PC-3 (cell line): ENCODE results near the gene PLCB4. TPM values are rescaled to one million over a fixed set of nuclear protein-coding genes. Genes with fewer than 3 reads are reported as not detected.

Experiments used
- ATAC-seq: fragments of 200-7000 bp; cut with Tn5 transposase; 2 replicates; pipeline ENCODE4 v1.9.1; 2020; ENCODE audit warnings: mild to moderate bottlenecking, moderate library complexity
- BruUV-seq: library from RNA; stranded (reverse); fragments of 400-500 nt; replicated peaks from 2 replicates; lab custom pipeline; 2021; lab: Mats Ljungman, UMichigan
- CTCF ChIA-PET: fragments of 300-600 bp; sonication (Branson Sonifier 250); formaldehyde crosslinking; loops from one replicate; lab custom pipeline; 2022; ENCODE audit warnings: antibody characterized with exemption; lab: Charles Lee
- POLR2A ChIA-PET: fragments of 300-600 bp; sonication (Branson Sonifier 250); formaldehyde crosslinking; loops from one replicate; lab custom pipeline; 2022; ENCODE audit warnings: antibody characterized with exemption; ENCODE audit not compliant: unreplicated experiment; lab: Charles Lee
- DNase-seq: peaks from one replicate; pipeline ENCODE4 v3.0.0-alpha.2; 2015
- H2AFZ ChIP-seq: fragments of 300-600 bp; sonication (generic); 2 replicates; pipeline ENCODE4 v1.6.0; 2016; ENCODE audit warnings: antibody characterized with exemption, low read length
- H3F3A ChIP-seq: fragments of 300-600 bp; sonication (generic); one replicate; pipeline ENCODE4 v1.6.0; 2017; ENCODE audit warnings: antibody characterized with exemption, low read length, control low read depth, mild to moderate bottlenecking; ENCODE audit not compliant: unreplicated experiment
- H3K27ac ChIP-seq: fragments of 300-600 bp; sonication (generic); 2 replicates; pipeline ENCODE4 v1.5.1; 2016; ENCODE audit warnings: mild to moderate bottlenecking, low read length
- H3K27me3 ChIP-seq: fragments of 300-600 bp; sonication (generic); 2 replicates; pipeline ENCODE4 v1.6.1; 2016; ENCODE audit warnings: low read length, mixed read lengths
- H3K36me3 ChIP-seq: fragments of 300-600 bp; sonication (generic); 2 replicates; pipeline ENCODE4 v1.6.1; 2016; ENCODE audit warnings: low read depth, mixed run types, low read length, mixed read lengths
- H3K4me1 ChIP-seq: fragments of 300-600 bp; sonication (generic); 2 replicates; pipeline ENCODE4 v1.5.1; 2016; ENCODE audit warnings: low read length; ENCODE audit not compliant: insufficient read depth
- H3K4me2 ChIP-seq: fragments of 300-600 bp; sonication (generic); 2 replicates; pipeline ENCODE4 v1.6.0; 2016; ENCODE audit warnings: low read length
- H3K4me3 ChIP-seq: fragments of 300-600 bp; sonication (generic); 2 replicates; pipeline ENCODE4 v1.5.1; 2016; ENCODE audit warnings: mild to moderate bottlenecking, low read length, mixed read lengths
- H3K79me2 ChIP-seq: fragments of 300-600 bp; sonication (generic); 2 replicates; pipeline ENCODE4 v1.6.1; 2017; ENCODE audit warnings: low read length, mixed read lengths
- H3K9ac ChIP-seq: fragments of 300-600 bp; sonication (generic); 2 replicates; pipeline ENCODE4 v1.6.0; 2016; ENCODE audit warnings: mild to moderate bottlenecking, low read length
- H3K9me2 ChIP-seq: fragments of 300-600 bp; sonication (generic); replicated peaks from 2 replicates; pipeline ENCODE4 v1.6.1; 2016; ENCODE audit warnings: mixed run types, low read length, mixed read lengths
- H3K9me3 ChIP-seq: fragments of 300-600 bp; sonication (generic); 2 replicates; pipeline ENCODE4 v1.6.1; 2016; ENCODE audit warnings: low read length, mixed read lengths
- H4K20me1 ChIP-seq: fragments of 300-600 bp; sonication (generic); 2 replicates; pipeline ENCODE4 v1.6.1; 2016; ENCODE audit warnings: low read length, mixed read lengths
- CTCF ChIP-seq: fragments of 300-600 bp; sonication (generic); conservative IDR thresholded peaks from 2 replicates; pipeline ENCODE4 v1.5.1; 2017; ENCODE audit warnings: antibody characterized with exemption, low read depth, mild to moderate bottlenecking, low read length
- EZH2 ChIP-seq: fragments of 300-600 bp; sonication (generic); IDR thresholded peaks from one replicate; pipeline ENCODE4 v1.6.1; 2017; ENCODE audit warnings: antibody characterized with exemption, mild to moderate bottlenecking, low read length; ENCODE audit not compliant: unreplicated experiment
- EZH2phosphoT487 ChIP-seq: fragments of 300-600 bp; sonication (generic); IDR thresholded peaks from 2 replicates; pipeline ENCODE4 v1.6.1; 2018; ENCODE audit warnings: mild to moderate bottlenecking, antibody characterized with exemption, low read length, borderline replicate concordance
- intact Hi-C: fragments of 100-400 bp; cut with micrococcal nuclease; formaldehyde crosslinking; loops from 2 replicates; pipeline ENCODE4 v1.9.0; 2023
- total RNA-seq: library from RNA; depleted of rRNA; stranded (reverse); fragments of >200 nt; gene quantifications from 2 replicates; pipeline ENCODE4 v1.2.3, GENCODE V29; 2014

Gene PLCB4
- total RNA-seq, 1 experiment from 2014 or later, result 25.4 TPM

GRCh38 chr20:9128568-9128967, 59.7 kb downstream of the PLCB4 start:
- intact Hi-C loops, result no loop called here

GRCh38 chr20:9129756-9130155, 60.9 kb downstream of the PLCB4 start:
- Histone ChIP-seq H3K27ac (no peak overlapping the region), H4K20me1 (no peaks in the 10 kb centered on the region), H3K27me3 (no peaks in the 10 kb centered on the region), H3K4me2 (no peak overlapping the region), H2AFZ (no peak overlapping the region), H3K9ac (no peak overlapping the region), H3K4me3 (no peak overlapping the region), H3K9me2 (no peaks in the 10 kb centered on the region), H3K9me3 (0 out of 2 replicates have a peak, but pooled peaks cover 16% of the 10 kb centered on the region), H3F3A (no peaks in the 10 kb centered on the region), H3K36me3 (peaks cover 25% of the 10 kb centered on the region; the same call in 1 of the 2 replicates), H3K4me1 (no peaks in the 10 kb centered on the region), H3K79me2 (no peaks in the 10 kb centered on the region)
- TF ChIP-seq EZH2phosphoT487 (no peak), EZH2 (no peak), CTCF (no peak)
- DNase-seq (no peak), ATAC-seq (no peak)
- ChIA-PET CTCF (no interaction called here), POLR2A (no interaction called here)
- intact Hi-C loops, result no loop called here
- BruUV-seq, result no TSS peak

More at GRCh38 chr20:9128568-9128967, 59.7 kb downstream of the PLCB4 start:
- no peaks in the 10 kb centered on the region for H3K79me2 ChIP-seq
- ChIA-PET CTCF (no interaction called here), POLR2A (no interaction called here)
- no peak overlapping the region for H3K4me3 ChIP-seq
- H3K9me3 ChIP-seq, result 0 out of 2 replicates have a peak, but pooled peaks cover 16% of the 10 kb centered on the region
- TF ChIP-seq CTCF, result no peak
- no peak for TF ChIP-seq EZH2
- H3K9me2 ChIP-seq, result no peaks in the 10 kb centered on the region
- H3K4me1 ChIP-seq, result no peaks in the 10 kb centered on the region
- no peaks in the 10 kb centered on the region for H3K27me3 ChIP-seq
- DNase-seq (no peak), ATAC-seq (no peak)
- BruUV-seq, result no TSS peak
- H2AFZ ChIP-seq, result no peak overlapping the region
- no peak overlapping the region for H3K4me2 ChIP-seq
- peaks cover 25% of the 10 kb centered on the region; the same call in 1 of the 2 replicates for H3K36me3 ChIP-seq
- H3F3A ChIP-seq, result no peaks in the 10 kb centered on the region
- no peak overlapping the region for H3K9ac ChIP-seq
- H3K27ac ChIP-seq, result no peak overlapping the region
- no peaks in the 10 kb centered on the region for H4K20me1 ChIP-seq

GRCh38 chr20:9130521-9130920, 61.6 kb downstream of the PLCB4 start:
- Histone ChIP-seq H2AFZ (no peak overlapping the region), H3K27ac (no peak overlapping the region), H4K20me1 (no peaks in the 10 kb centered on the region), H3K27me3 (no peaks in the 10 kb centered on the region), H3K4me1 (no peaks in the 10 kb centered on the region), H3K4me3 (no peak overlapping the region), H3K9me2 (no peaks in the 10 kb centered on the region), H3F3A (no peaks in the 10 kb centered on the region), H3K9ac (no peak overlapping the region), H3K9me3 (0 out of 2 replicates have a peak, but pooled peaks cover 16% of the 10 kb centered on the region), H3K36me3 (peaks cover 25% of the 10 kb centered on the region; the same call in 1 of the 2 replicates), H3K79me2 (no peaks in the 10 kb centered on the region), H3K4me2 (no peak overlapping the region)
- BruUV-seq, result no TSS peak
- DNase-seq, result no peak
- TF ChIP-seq CTCF, result no peak
- TF ChIP-seq EZH2phosphoT487, result no peak
- TF ChIP-seq EZH2, result no peak
- POLR2A ChIA-PET, result no interaction called here
- intact Hi-C loops, result no loop called here
- ATAC-seq, result no peak
- CTCF ChIA-PET, result no interaction called here
